ENCODE data around the gene THAP10.
"Not testable (repeated sequence)": the region's sequence is repeated elsewhere in the genome, so short reads cannot be mapped to it uniquely, and the experiment has no call there.

THAP10 gene

DNA sequence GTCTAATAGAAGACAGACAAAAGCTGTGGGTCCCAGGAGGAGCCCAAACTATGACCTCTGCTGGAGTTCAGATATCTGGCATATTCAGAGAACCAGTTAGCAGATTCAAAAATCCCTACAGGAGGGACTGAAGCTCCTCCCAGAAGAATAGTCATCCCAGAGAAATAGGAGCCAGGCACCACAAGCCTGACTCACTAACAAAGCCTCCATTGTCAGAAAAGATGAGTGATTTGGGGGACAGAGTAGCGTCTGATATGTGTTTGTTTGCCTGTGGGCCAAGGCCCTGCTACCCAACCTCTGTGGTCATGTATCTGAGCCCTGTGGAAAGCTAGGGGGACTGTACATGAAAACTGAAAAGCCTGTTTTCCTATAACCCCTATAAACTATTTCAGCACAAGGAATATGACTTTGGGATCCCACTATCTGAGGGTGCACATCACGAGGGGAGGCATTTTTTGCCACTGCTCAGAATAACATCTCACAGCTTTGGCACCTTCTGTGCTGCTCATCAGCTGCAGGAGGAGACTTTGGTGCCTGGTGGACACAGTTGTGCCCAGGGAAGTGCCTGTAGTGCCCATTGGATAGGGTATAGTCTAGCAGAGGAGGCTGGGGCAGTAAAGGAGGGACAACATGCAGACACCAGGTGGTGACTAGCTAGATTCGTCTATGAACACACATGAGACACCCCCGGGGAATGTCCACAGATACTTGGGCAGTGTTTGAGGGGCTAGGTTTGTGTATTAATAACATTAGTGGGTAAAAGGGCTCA lies 28.6 kb downstream of the THAP10 start:
- CTCF ChIA-PET: interaction anchor here (1.5 kb wide), 1 partner anchor 11 kb away, joined by 4 read pairs; no protein-coding TSS in a partner anchor

GRCh38 chr15:70859998-70860397 lies 32.2 kb downstream of the THAP10 start:
- POLR2A ChIA-PET: no interaction called here
- no peak for DNase-seq (ENCODE audit: extremely low spot score)
- TF ChIP-seq, protein P1, sequence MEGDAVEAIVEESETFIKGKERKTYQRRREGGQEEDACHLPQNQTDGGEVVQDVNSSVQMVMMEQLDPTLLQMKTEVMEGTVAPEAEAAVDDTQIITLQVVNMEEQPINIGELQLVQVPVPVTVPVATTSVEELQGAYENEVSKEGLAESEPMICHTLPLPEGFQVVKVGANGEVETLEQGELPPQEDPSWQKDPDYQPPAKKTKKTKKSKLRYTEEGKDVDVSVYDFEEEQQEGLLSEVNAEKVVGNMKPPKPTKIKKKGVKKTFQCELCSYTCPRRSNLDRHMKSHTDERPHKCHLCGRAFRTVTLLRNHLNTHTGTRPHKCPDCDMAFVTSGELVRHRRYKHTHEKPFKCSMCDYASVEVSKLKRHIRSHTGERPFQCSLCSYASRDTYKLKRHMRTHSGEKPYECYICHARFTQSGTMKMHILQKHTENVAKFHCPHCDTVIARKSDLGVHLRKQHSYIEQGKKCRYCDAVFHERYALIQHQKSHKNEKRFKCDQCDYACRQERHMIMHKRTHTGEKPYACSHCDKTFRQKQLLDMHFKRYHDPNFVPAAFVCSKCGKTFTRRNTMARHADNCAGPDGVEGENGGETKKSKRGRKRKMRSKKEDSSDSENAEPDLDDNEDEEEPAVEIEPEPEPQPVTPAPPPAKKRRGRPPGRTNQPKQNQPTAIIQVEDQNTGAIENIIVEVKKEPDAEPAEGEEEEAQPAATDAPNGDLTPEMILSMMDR (IDR thresholded peaks at IDR 0.05; ENCODE audit: control extremely low read depth, extremely low read depth, low read depth, missing control alignments): no peak
- CTCF ChIA-PET: interaction anchor here (1.0 to 2.1 kb wide), 3 partner anchors 9 to 14 kb away, joined by 3 to 6 read pairs (median 4); no protein-coding TSS in a partner anchor

More for the DNA sequence above, 28.6 kb downstream of the THAP10 start:
- TF ChIP-seq, protein P1 (IDR thresholded peaks at IDR 0.05; ENCODE audit: control extremely low read depth, extremely low read depth, low read depth, missing control alignments): no peak
- POLR2A ChIA-PET: interaction anchor here (0.6 kb wide), 1 partner anchor 115 kb away, joined by 3 read pairs; no protein-coding TSS in a partner anchor
- no peak for DNase-seq (ENCODE audit: extremely low spot score)

GRCh38 chr15:70859322-70859908 lies 32.8 kb downstream of the THAP10 start:
- ChIA-PET POLR2A (no interaction called here), CTCF (interaction anchor here (1.0 to 2.1 kb wide), 3 partner anchors 9 to 13 kb away, joined by 3 to 6 read pairs (median 4); no protein-coding TSS in a partner anchor)

GRCh38 chr15:70858614-70859321 lies 33.5 kb downstream of the THAP10 start:
- CTCF ChIA-PET: interaction anchor here (1.3 to 2.1 kb wide), 2 partner anchors 10 to 12 kb away, joined by 3 to 6 read pairs; no protein-coding TSS in a partner anchor
- DNase-seq (ENCODE audit: extremely low spot score); POLR2A ChIA-PET: not testable (repeated sequence)

More at GRCh38 chr15:70859322-70859908, 32.8 kb downstream of the THAP10 start:
- no peak for DNase-seq (ENCODE audit: extremely low spot score)
- TF ChIP-seq, protein P1 (IDR thresholded peaks at IDR 0.05; ENCODE audit: control extremely low read depth, extremely low read depth, low read depth, missing control alignments): no peak

- TF ChIP-seq, protein P1 (IDR thresholded peaks at IDR 0.05; ENCODE audit: control extremely low read depth, extremely low read depth, low read depth, missing control alignments): no peak
- ChIA-PET CTCF (interaction anchor here (1.1 to 2.1 kb wide), 2 partner anchors 11 to 14 kb away, joined by 3 to 6 read pairs; no protein-coding TSS in a partner anchor), POLR2A (no interaction called here)
- DNase-seq (ENCODE audit: extremely low spot score): no peak
Measured at GRCh38 chr15:70857562-70858285, 34.5 kb downstream of the THAP10 start.

GRCh38 chr15:70856884-70857561 lies 35.2 kb downstream of the THAP10 start:
- DNase-seq (ENCODE audit: extremely low spot score): no peak
- POLR2A ChIA-PET: no interaction called here

More at GRCh38 chr15:70856884-70857561, 35.2 kb downstream of the THAP10 start:
- CTCF ChIA-PET: interaction anchor here (1.1 kb wide), 1 partner anchor 14 kb away, joined by 3 read pairs; no protein-coding TSS in a partner anchor
- TF ChIP-seq, protein P1 (IDR thresholded peaks at IDR 0.05; ENCODE audit: control extremely low read depth, extremely low read depth, low read depth, missing control alignments): no peak
